NT2/D1 (cell line): Measurements from ENCODE around the gene KIF16B.
A peak's percentile ranks its signal among the peaks of the same experiment; 100 is the strongest.

Experiments
- DNase-seq: peaks from one replicate; pipeline ENCODE4 v3.0.0-alpha.2; 2011; ENCODE audit warnings: low read depth, low spot score
- H3K27me3 ChIP-seq: 2 replicates; pipeline ENCODE4 v1.6.0; 2011; ENCODE audit warnings: mild to moderate bottlenecking; ENCODE audit not compliant: insufficient read length, insufficient read depth
- H3K36me3 ChIP-seq: 2 replicates; pipeline ENCODE4 v1.6.1; 2011; ENCODE audit warnings: mild to moderate bottlenecking, low read length, mixed read lengths; ENCODE audit not compliant: insufficient read depth, insufficient read length
- H3K4me1 ChIP-seq: 2 replicates; pipeline ENCODE4 v1.5.1; 2011; ENCODE audit not compliant: insufficient read depth, insufficient read length
- H3K4me3 ChIP-seq: 2 replicates; pipeline ENCODE4 v1.5.1; 2011; ENCODE audit warnings: low read depth; ENCODE audit not compliant: insufficient read length
- H3K9ac ChIP-seq: 2 replicates; pipeline ENCODE4 v1.6.0; 2011; ENCODE audit warnings: low read depth; ENCODE audit not compliant: insufficient read length
- H3K9me3 ChIP-seq: 2 replicates; pipeline ENCODE4 v1.5.1; 2011; ENCODE audit warnings: mild to moderate bottlenecking, low read length; ENCODE audit not compliant: insufficient read depth
- SUZ12 ChIP-seq: IDR thresholded peaks from 2 replicates; pipeline ENCODE4 v1.6.1; 2011; ENCODE audit not compliant: insufficient read length, insufficient read depth; ENCODE audit errors: extremely low read depth
- YY1 ChIP-seq: IDR thresholded peaks from 2 replicates; pipeline ENCODE4 v1.6.1; 2011; ENCODE audit not compliant: insufficient read length, insufficient read depth
- ZNF274 ChIP-seq: IDR thresholded peaks from 2 replicates; pipeline ENCODE4 v1.6.1; 2011; ENCODE audit warnings: mild to moderate bottlenecking, low read depth, low read length

Gene KIF16B

GRCh38 chr20:16488086-16488485, 85.2 kb downstream of the KIF16B start:
- DNase-seq: no peak
- no peak for TF ChIP-seq ZNF274

GRCh38 chr20:16486532-16486931, 86.7 kb downstream of the KIF16B start:
- no peak overlapping the region for H3K4me3 ChIP-seq
- no peaks in the 10 kb centered on the region for H3K4me1 ChIP-seq
- no peak for DNase-seq
- H3K36me3 ChIP-seq: no peaks in the 10 kb centered on the region
- no peaks in the 10 kb centered on the region for H3K9me3 ChIP-seq
- no peaks in the 10 kb centered on the region for H3K27me3 ChIP-seq
- no peak overlapping the region for H3K9ac ChIP-seq
- TF ChIP-seq ZNF274: no peak
- TF ChIP-seq SUZ12: no peak
- no peak for TF ChIP-seq YY1

More at GRCh38 chr20:16488086-16488485, 85.2 kb downstream of the KIF16B start:
- Histone ChIP-seq H3K4me1 (no peaks in the 10 kb centered on the region), H3K4me3 (no peak overlapping the region), H3K9me3 (no peaks in the 10 kb centered on the region), H3K9ac (no peak overlapping the region), H3K36me3 (no peaks in the 10 kb centered on the region), H3K27me3 (no peaks in the 10 kb centered on the region)

- no peak for DNase-seq
- H3K27me3 ChIP-seq: no peaks in the 10 kb centered on the region
- H3K36me3 ChIP-seq: no peaks in the 10 kb centered on the region
- no peak for TF ChIP-seq SUZ12
- no peak for TF ChIP-seq YY1
- TF ChIP-seq ZNF274: no peak
- no peaks in the 10 kb centered on the region for H3K9me3 ChIP-seq
- no peak overlapping the region for H3K9ac ChIP-seq
- H3K4me1 ChIP-seq: no peaks in the 10 kb centered on the region
- no peak overlapping the region for H3K4me3 ChIP-seq
Measured at GRCh38 chr20:16485401-16485800, 87.8 kb downstream of the KIF16B start.

GRCh38 chr20:16483024-16483423, 90.2 kb downstream of the KIF16B start:
- DNase-seq: no peak
- H3K4me1 ChIP-seq: no peaks in the 10 kb centered on the region
- no peaks in the 10 kb centered on the region for H3K27me3 ChIP-seq
- TF ChIP-seq ZNF274 (no peak), YY1 (no peak), SUZ12 (no peak)
- no peaks in the 10 kb centered on the region for H3K9me3 ChIP-seq
- H3K36me3 ChIP-seq: no peaks in the 10 kb centered on the region
- H3K4me3 ChIP-seq: no peak overlapping the region
- H3K9ac ChIP-seq: no peak overlapping the region

GRCh38 chr20:16481977-16482376, 91.3 kb downstream of the KIF16B start:
- TF ChIP-seq ZNF274 (no peak), YY1 (no peak), SUZ12 (no peak)
- Histone ChIP-seq H3K36me3 (no peaks in the 10 kb centered on the region), H3K9me3 (no peaks in the 10 kb centered on the region), H3K4me3 (no peak overlapping the region), H3K27me3 (no peaks in the 10 kb centered on the region), H3K4me1 (no peaks in the 10 kb centered on the region), H3K9ac (no peak overlapping the region)
- DNase-seq: no peak

- Histone ChIP-seq H3K27me3 (no peaks in the 10 kb centered on the region), H3K9me3 (no peaks in the 10 kb centered on the region), H3K4me3 (no peak overlapping the region), H3K4me1 (no peaks in the 10 kb centered on the region), H3K9ac (no peak overlapping the region), H3K36me3 (no peaks in the 10 kb centered on the region)
- no peak for DNase-seq
- TF ChIP-seq ZNF274: no peak
Measured at GRCh38 chr20:16479666-16480065, 93.6 kb downstream of the KIF16B start.

GRCh38 chr20:16477632-16478031, 95.6 kb downstream of the KIF16B start:
- no peak overlapping the region for H3K9ac ChIP-seq
- H3K27me3 ChIP-seq: no peaks in the 10 kb centered on the region
- H3K36me3 ChIP-seq: no peaks in the 10 kb centered on the region
- no peaks in the 10 kb centered on the region for H3K9me3 ChIP-seq
- no peak for TF ChIP-seq YY1
- H3K4me3 ChIP-seq: no peak overlapping the region
- no peaks in the 10 kb centered on the region for H3K4me1 ChIP-seq
- DNase-seq: no peak

GRCh38 chr20:16476032-16476431, 97.2 kb downstream of the KIF16B start:
- no peaks in the 10 kb centered on the region for H3K4me1 ChIP-seq
- no peak overlapping the region for H3K9ac ChIP-seq
- no peaks in the 10 kb centered on the region for H3K36me3 ChIP-seq
- TF ChIP-seq ZNF274: no peak
- no peak overlapping the region for H3K4me3 ChIP-seq
- no peaks in the 10 kb centered on the region for H3K9me3 ChIP-seq
- peak; percentile 13 for DNase-seq
- no peaks in the 10 kb centered on the region for H3K27me3 ChIP-seq

GRCh38 chr20:16475225-16475624, 98.0 kb downstream of the KIF16B start:
- Histone ChIP-seq H3K9ac (no peak overlapping the region), H3K36me3 (no peaks in the 10 kb centered on the region), H3K27me3 (no peaks in the 10 kb centered on the region), H3K9me3 (no peaks in the 10 kb centered on the region), H3K4me3 (no peak overlapping the region), H3K4me1 (no peaks in the 10 kb centered on the region)
- no peak for DNase-seq
- TF ChIP-seq YY1: no peak
- TF ChIP-seq ZNF274: no peak
- no peak for TF ChIP-seq SUZ12
